Mesendoderm (in vitro differentiated cells): ENCODE results near the gene HIF3A.
"Not testable (repeated sequence)": the region's sequence is repeated elsewhere in the genome, so short reads cannot be mapped to it uniquely, and the experiment has no call there.

Experiments
- DNase-seq: peaks from one replicate; pipeline ENCODE4 v3.0.0; 2013
- H2AK5ac ChIP-seq: 2 replicates; pipeline ENCODE4 v1.6.1; 2013; ENCODE audit warnings: low read length, inconsistent platforms
- H2BK120ac ChIP-seq: 2 replicates; pipeline ENCODE4 v1.6.1; 2013; ENCODE audit warnings: low read depth, mild to moderate bottlenecking, low read length, moderate library complexity, mixed read lengths
- H2BK15ac ChIP-seq: replicated peaks from 2 replicates; pipeline ENCODE4 v1.6.1; 2013; ENCODE audit warnings: low read depth, mild to moderate bottlenecking, moderate library complexity
- H2BK5ac ChIP-seq: 2 replicates; pipeline ENCODE4 v1.6.1; 2013; ENCODE audit warnings: low read length, inconsistent platforms
- H3K18ac ChIP-seq: 2 replicates; pipeline ENCODE4 v1.6.1; 2013; ENCODE audit warnings: mild to moderate bottlenecking, low read length, mixed read lengths
- H3K23ac ChIP-seq: one replicate; pipeline ENCODE4 v1.6.1; 2013; ENCODE audit warnings: low read length
- H3K27ac ChIP-seq: 2 replicates; pipeline ENCODE4 v1.5.1; 2013; ENCODE audit warnings: low read depth, mild to moderate bottlenecking, inconsistent platforms, low read length, moderate library complexity
- H3K27me3 ChIP-seq: 2 replicates; pipeline ENCODE4 v1.6.1; 2013; ENCODE audit warnings: low read length, control low read depth, mild to moderate bottlenecking, inconsistent platforms; ENCODE audit not compliant: insufficient read depth, poor library complexity
- H3K36me3 ChIP-seq: 2 replicates; pipeline ENCODE4 v1.6.1; 2013; ENCODE audit warnings: low read length, inconsistent platforms; ENCODE audit not compliant: control insufficient read depth, insufficient read depth
- H3K4ac ChIP-seq: one replicate; pipeline ENCODE4 v1.6.1; 2013; ENCODE audit warnings: low read depth, mild to moderate bottlenecking, low read length, moderate library complexity
- H3K4me1 ChIP-seq: 2 replicates; pipeline ENCODE4 v1.6.1; 2013; ENCODE audit warnings: low read depth, low read length, inconsistent platforms; ENCODE audit not compliant: control insufficient read depth
- H3K4me2 ChIP-seq: 2 replicates; pipeline ENCODE4 v1.6.1; 2013; ENCODE audit warnings: low read length
- H3K4me3 ChIP-seq: 2 replicates; pipeline ENCODE4 v1.5.1; 2013; ENCODE audit warnings: mild to moderate bottlenecking, low read length
- H3K56ac ChIP-seq: one replicate; pipeline ENCODE4 v1.6.1; 2013; ENCODE audit warnings: low read length
- H3K79me1 ChIP-seq: 2 replicates; pipeline ENCODE4 v1.6.1; 2013; ENCODE audit warnings: low read length, inconsistent platforms
- H3K79me2 ChIP-seq: 2 replicates; pipeline ENCODE4 v1.6.1; 2013; ENCODE audit warnings: mild to moderate bottlenecking, low read length; ENCODE audit not compliant: control insufficient read depth, insufficient read depth
- H3K9ac ChIP-seq: 2 replicates; pipeline ENCODE4 v1.6.1; 2013; ENCODE audit warnings: low read length, inconsistent platforms
- H4K5ac ChIP-seq: one replicate; pipeline ENCODE4 v1.6.1; 2013; ENCODE audit warnings: low read length
- H4K8ac ChIP-seq: one replicate; pipeline ENCODE4 v1.6.1; 2013; ENCODE audit warnings: low read depth, mild to moderate bottlenecking, control low read depth, low read length, moderate library complexity
- WGBS: extraction: QIAGEN DNeasy Blood & Tissue Kit; methylation state at CpG from one replicate; pipeline ENCODE4 v1.1.7; 2013; ENCODE audit warnings: low lambda C conversion rate, missing lambda C conversion rate; ENCODE audit not compliant: insufficient coverage; ENCODE audit errors: extremely low coverage; 5-methylcytosine and 5-hydroxymethylcytosine counted together

The HIF3A gene

GRCh38 chr19:46321653-46322052, 24.8 kb downstream of the HIF3A start:
- no peak overlapping the region for H3K4me3 ChIP-seq
- no CpG with 5 or more reads among the region's 12 CpGs for WGBS

GRCh38 chr19:46323227-46323626, 26.4 kb downstream of the HIF3A start:
- H3K4me1 ChIP-seq, H3K56ac ChIP-seq, H4K8ac ChIP-seq, H3K27me3 ChIP-seq, H3K18ac ChIP-seq, H2BK5ac ChIP-seq, H2BK120ac ChIP-seq, H3K36me3 ChIP-seq, H3K4ac ChIP-seq, H3K23ac ChIP-seq, DNase-seq, H2BK15ac ChIP-seq, H2AK5ac ChIP-seq, H3K4me3 ChIP-seq, H3K4me2 ChIP-seq, H4K5ac ChIP-seq, H3K79me2 ChIP-seq, H3K9ac ChIP-seq, H3K27ac ChIP-seq, H3K79me1 ChIP-seq: not testable (repeated sequence)
- no CpG with 5 or more reads among the region's 9 CpGs for WGBS

More at GRCh38 chr19:46321653-46322052, 24.8 kb downstream of the HIF3A start:
- no peak overlapping the region for H3K23ac ChIP-seq
- H2BK120ac ChIP-seq, result no peak overlapping the region
- H2BK5ac ChIP-seq, result no peak overlapping the region
- H3K9ac ChIP-seq, result no peak overlapping the region
- no peak overlapping the region for H3K4me2 ChIP-seq
- H3K27ac ChIP-seq, result no peak overlapping the region
- H3K79me1 ChIP-seq, result no peaks in the 10 kb centered on the region
- DNase-seq, result no peak
- no peak overlapping the region for H3K56ac ChIP-seq
- no peak overlapping the region for H3K4ac ChIP-seq
- H4K5ac ChIP-seq, result no peak overlapping the region
- H3K36me3 ChIP-seq, result no peaks in the 10 kb centered on the region
- H2BK15ac ChIP-seq, result no peak overlapping the region
- no peaks in the 10 kb centered on the region for H3K27me3 ChIP-seq
- no peaks in the 10 kb centered on the region for H3K4me1 ChIP-seq
- no peak overlapping the region for H3K18ac ChIP-seq
- no peak overlapping the region for H4K8ac ChIP-seq
- H3K79me2 ChIP-seq, result no peaks in the 10 kb centered on the region
- H2AK5ac ChIP-seq, result no peak overlapping the region

GRCh38 chr19:46324277-46324676, 27.4 kb downstream of the HIF3A start:
- no peak overlapping the region for H4K5ac ChIP-seq
- H3K79me1 ChIP-seq, result no peaks in the 10 kb centered on the region
- WGBS, result no CpG with 5 or more reads among the region's 3 CpGs
- no peak overlapping the region for H4K8ac ChIP-seq
- H3K9ac ChIP-seq, result no peak overlapping the region
- H2BK120ac ChIP-seq, result no peak overlapping the region
- DNase-seq, result no peak
- no peak overlapping the region for H2BK5ac ChIP-seq
- no peak overlapping the region for H3K18ac ChIP-seq
- H3K36me3 ChIP-seq, result no peaks in the 10 kb centered on the region
- H3K56ac ChIP-seq, result no peak overlapping the region
- no peaks in the 10 kb centered on the region for H3K4me1 ChIP-seq
- no peak overlapping the region for H3K4me2 ChIP-seq
- no peaks in the 10 kb centered on the region for H3K27me3 ChIP-seq
- H2AK5ac ChIP-seq, result no peak overlapping the region
- no peak overlapping the region for H2BK15ac ChIP-seq
- H3K23ac ChIP-seq, result no peak overlapping the region
- no peak overlapping the region for H3K4ac ChIP-seq
- no peak overlapping the region for H3K27ac ChIP-seq
- H3K4me3 ChIP-seq, result no peak overlapping the region
- no peaks in the 10 kb centered on the region for H3K79me2 ChIP-seq

DNA sequence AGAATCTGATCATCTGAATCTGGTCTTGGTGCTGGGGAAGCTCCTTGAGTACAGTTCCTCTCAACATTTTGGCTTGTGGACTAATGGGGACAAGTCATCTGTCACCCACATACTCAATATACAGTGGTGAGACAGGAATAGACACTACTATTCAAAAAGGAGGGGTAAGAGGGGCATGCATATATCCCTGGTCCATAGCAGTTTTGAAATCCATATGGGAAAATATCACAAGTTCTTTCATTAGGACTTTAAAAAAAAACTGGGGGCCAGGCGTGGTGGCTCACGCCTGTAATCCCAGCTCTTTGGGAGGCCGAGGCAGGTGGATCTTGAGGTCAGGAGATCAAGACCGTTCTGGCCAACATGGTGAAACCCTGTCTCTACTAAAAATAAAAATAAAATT, 29.8 kb downstream of the HIF3A start:
- Histone ChIP-seq H3K27me3 (no peaks in the 10 kb centered on the region), H3K36me3 (peaks cover 2% of the 10 kb centered on the region), H2BK5ac (no peak overlapping the region), H2BK15ac (no peak overlapping the region), H2BK120ac (no peak overlapping the region), H3K56ac (no peak overlapping the region), H3K23ac (no peak overlapping the region), H3K4me1 (no peaks in the 10 kb centered on the region), H3K79me2 (no peaks in the 10 kb centered on the region), H4K5ac (no peak overlapping the region), H3K79me1 (no peaks in the 10 kb centered on the region), H3K27ac (no peak overlapping the region), H3K18ac (no peak overlapping the region), H4K8ac (no peak overlapping the region), H3K4ac (no peak overlapping the region), H3K9ac (no peak overlapping the region), H2AK5ac (no peak overlapping the region), H3K4me2 (no peak overlapping the region), H3K4me3 (no peak overlapping the region)
- no CpG with 5 or more reads among the region's 4 CpGs for WGBS
- DNase-seq, result no peak

GRCh38 chr19:46328079-46328478, 31.2 kb downstream of the HIF3A start:
- Histone ChIP-seq H2BK15ac (no peak overlapping the region), H3K4ac (no peak overlapping the region), H3K79me2 (no peaks in the 10 kb centered on the region), H3K79me1 (no peaks in the 10 kb centered on the region), H3K4me3 (no peak overlapping the region), H4K8ac (no peak overlapping the region), H3K23ac (no peak overlapping the region), H2BK120ac (no peak overlapping the region), H3K27ac (no peak overlapping the region), H3K56ac (no peak overlapping the region), H2BK5ac (no peak overlapping the region), H2AK5ac (no peak overlapping the region), H3K9ac (no peak overlapping the region), H3K27me3 (no peaks in the 10 kb centered on the region), H3K4me1 (no peaks in the 10 kb centered on the region), H4K5ac (no peak overlapping the region), H3K4me2 (no peak overlapping the region), H3K18ac (no peak overlapping the region), H3K36me3 (peaks cover 2% of the 10 kb centered on the region)
- no peak for DNase-seq
- no CpG with 5 or more reads among the region's 2 CpGs for WGBS

- no peak overlapping the region for H3K18ac ChIP-seq
- no peak overlapping the region for H3K4me3 ChIP-seq
- no peaks in the 10 kb centered on the region for H3K4me1 ChIP-seq
- no peak for DNase-seq
- H3K9ac ChIP-seq, result no peak overlapping the region
- H2BK120ac ChIP-seq, result no peak overlapping the region
- no peak overlapping the region for H4K5ac ChIP-seq
- H3K4ac ChIP-seq, result no peak overlapping the region
- WGBS, result 100% methylated on average over 2 of the region's 2 CpGs
- H3K79me2 ChIP-seq, result no peaks in the 10 kb centered on the region
- no peak overlapping the region for H2BK5ac ChIP-seq
- no peaks in the 10 kb centered on the region for H3K27me3 ChIP-seq
- H3K79me1 ChIP-seq, result no peaks in the 10 kb centered on the region
- H4K8ac ChIP-seq, result no peak overlapping the region
- no peak overlapping the region for H3K23ac ChIP-seq
- no peak overlapping the region for H2BK15ac ChIP-seq
- H3K27ac ChIP-seq, result no peak overlapping the region
- no peak overlapping the region for H3K56ac ChIP-seq
- no peak overlapping the region for H2AK5ac ChIP-seq
- peaks cover 2% of the 10 kb centered on the region for H3K36me3 ChIP-seq
- no peak overlapping the region for H3K4me2 ChIP-seq
Observed at GRCh38 chr19:46330319-46330918, 33.6 kb downstream of the HIF3A start.
